ENCODE measurements around the gene TBCD.

- no peak for TF ChIP-seq EZH2 (IDR thresholded peaks at IDR 0.05)
- no peak for TF ChIP-seq POLR2AphosphoS5 (IDR thresholded peaks at IDR 0.05; ENCODE audit: borderline replicate concordance, low read depth, low read length)
- no peak for TF ChIP-seq FOXP2 (optimal IDR thresholded peaks at IDR 0.05; ENCODE audit: control extremely low read depth, extremely low read length, insufficient read depth)
Measured at GRCh38 chr17:82881900-82882714, 130.2 kb downstream of the TBCD start.
